SK-N-MC (cell line): ENCODE results near the gene ANTXR2.
A peak's percentile ranks its signal among the peaks of the same experiment; 100 is the strongest.
"Not testable (repeated sequence)": the region's sequence is repeated elsewhere in the genome, so short reads cannot be mapped to it uniquely, and the experiment has no call there.

Experiments
- DNase-seq: peaks from one replicate; pipeline ENCODE4 v3.0.0-alpha.2; 2011; ENCODE audit warnings: low read depth, low spot score
- H3K27ac ChIP-seq: fragments of 200-600 bp; sonication (generic); 2 replicates; pipeline ENCODE4 v1.5.1; 2016; ENCODE audit warnings: mixed run types
- H3K36me3 ChIP-seq: fragments of 200-600 bp; sonication (generic); 2 replicates; pipeline ENCODE4 v1.6.1; 2017; ENCODE audit warnings: antibody characterized with exemption, low read length, mixed read lengths; ENCODE audit not compliant: insufficient read depth
- H3K4me3 ChIP-seq: fragments of 200-600 bp; sonication (generic); 2 replicates; pipeline ENCODE4 v1.5.1; 2016
- H3K9ac ChIP-seq: fragments of 200-600 bp; sonication (generic); 2 replicates; pipeline ENCODE4 v1.8.0; 2017; ENCODE audit warnings: mixed run types, mixed read lengths; ENCODE audit not compliant: insufficient read length
- H3K9me3 ChIP-seq: fragments of 200-600 bp; sonication (generic); 2 replicates; pipeline ENCODE4 v1.6.1; 2017; ENCODE audit warnings: low read depth, mild to moderate bottlenecking, antibody characterized with exemption, low read length, moderate library complexity, mixed read lengths
- EZH2 ChIP-seq: fragments of 200-600 bp; sonication (generic); IDR thresholded peaks from one replicate; pipeline ENCODE4 v1.6.1; 2017; ENCODE audit warnings: antibody characterized with exemption
- FOXP2 ChIP-seq: optimal IDR thresholded peaks from 2 replicates; pipeline ENCODE3; 2011; ENCODE audit warnings: mild to moderate bottlenecking, moderate library complexity; ENCODE audit not compliant: insufficient read depth; ENCODE audit errors: extremely low read length, control extremely low read depth
- POLR2AphosphoS5 ChIP-seq: IDR thresholded peaks from 2 replicates; pipeline ENCODE4 v1.6.1; 2012; ENCODE audit warnings: mild to moderate bottlenecking, low read depth, low read length, borderline replicate concordance

ANTXR2 gene

DNA sequence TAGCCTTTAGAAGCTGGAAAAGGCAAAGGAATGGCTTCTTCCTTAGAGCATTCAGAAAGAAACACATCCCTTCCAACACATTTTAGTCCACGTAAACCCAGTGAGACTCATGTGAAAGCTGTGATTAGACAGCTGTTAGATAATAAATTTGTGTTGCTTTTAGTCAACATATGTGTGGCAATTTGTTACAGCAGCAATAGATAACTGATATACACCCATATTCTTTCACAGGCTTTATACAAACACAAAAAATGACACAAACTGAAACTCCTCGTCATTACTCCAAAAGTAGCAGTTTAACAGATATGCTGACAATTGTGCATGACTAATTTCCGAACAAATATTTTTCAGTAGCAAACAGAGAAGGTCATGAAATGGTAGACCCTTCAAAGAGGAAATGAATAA lies 65.3 kb downstream of the ANTXR2 start:
- no peak for DNase-seq
- H3K9ac ChIP-seq: peak overlapping the region; percentile 47

DNA sequence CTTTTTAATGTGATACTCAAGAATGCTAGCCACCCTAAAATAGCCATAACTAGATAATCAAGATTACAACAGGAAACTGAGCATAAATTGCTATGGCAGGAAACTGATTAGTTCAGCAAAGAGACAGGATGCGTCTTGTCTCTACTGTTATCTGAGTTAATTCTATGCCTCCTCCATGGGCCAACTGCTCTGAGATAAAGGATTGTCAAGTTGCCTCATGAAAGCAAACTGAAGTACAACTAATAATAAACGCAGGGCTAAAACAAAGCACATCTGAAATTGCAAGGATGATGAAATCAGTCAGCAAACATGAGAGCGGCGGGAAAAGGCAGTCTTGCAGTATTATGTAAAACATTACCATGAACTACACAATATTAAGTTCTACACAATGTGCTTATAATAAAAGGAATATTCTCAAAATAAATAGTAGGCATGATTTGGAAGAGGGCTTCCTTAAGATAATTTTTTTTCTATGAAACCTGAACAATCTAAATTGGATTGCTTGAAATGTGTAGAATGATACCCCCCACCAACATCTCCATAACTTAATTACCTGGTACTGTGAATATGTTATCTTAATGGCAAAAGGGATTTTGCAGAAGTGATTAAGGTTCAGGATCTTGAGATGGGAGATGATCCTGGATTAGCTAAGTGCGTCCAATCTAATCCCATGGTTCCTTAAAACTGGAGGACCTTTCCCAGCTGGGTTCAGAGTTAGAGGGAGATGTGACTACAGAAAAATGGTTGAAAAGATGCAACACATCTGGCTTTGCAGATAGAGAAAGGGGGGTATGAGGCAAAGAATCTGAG lies 65.9 kb downstream of the ANTXR2 start:
- Histone ChIP-seq H3K27ac (peak overlapping the region; percentile 94), H3K36me3 (peaks cover 9% of the 10 kb centered on the region), H3K9me3 (no peaks in the 10 kb centered on the region), H3K4me3 (peak overlapping the region; percentile 64), H3K9ac (peak overlapping the region; percentile 47)
- peak; percentile 95 for DNase-seq
- TF ChIP-seq FOXP2 (peak; percentile 61), EZH2 (no peak), POLR2AphosphoS5 (peak; percentile 74; the same call in 1 of the 2 replicates)

More for the DNA sequence above, 65.3 kb downstream of the ANTXR2 start:
- no peaks in the 10 kb centered on the region for H3K9me3 ChIP-seq
- H3K4me3 ChIP-seq: peak overlapping the region; percentile 64
- peak overlapping the region; percentile 94 for H3K27ac ChIP-seq
- TF ChIP-seq FOXP2: no peak
- TF ChIP-seq POLR2AphosphoS5: no peak
- H3K36me3 ChIP-seq: peaks cover 9% of the 10 kb centered on the region

DNA sequence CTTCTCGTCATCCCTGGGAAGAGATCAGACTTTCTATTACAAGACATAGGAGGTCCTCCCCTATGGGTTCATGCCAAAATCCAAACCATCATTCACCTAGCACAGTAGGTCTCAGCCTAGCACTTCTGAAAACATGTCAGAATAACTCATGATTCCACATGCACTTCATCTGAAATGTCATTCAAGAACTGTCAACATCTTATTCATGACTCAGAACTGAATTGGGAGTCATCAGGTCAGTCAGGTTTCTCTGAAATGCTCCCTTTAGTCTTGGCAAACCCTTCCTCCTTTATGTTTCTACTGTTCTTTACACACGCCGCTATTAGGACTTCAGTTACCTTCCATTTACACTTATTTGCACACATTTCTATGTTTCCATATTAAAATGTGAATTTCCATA lies 67.2 kb downstream of the ANTXR2 start:
- H3K9me3 ChIP-seq: no peaks in the 10 kb centered on the region
- no peak overlapping the region for H3K9ac ChIP-seq
- no peak for DNase-seq
- no peak overlapping the region; the same call in 1 of the 2 replicates for H3K4me3 ChIP-seq
- H3K36me3 ChIP-seq: peaks cover 9% of the 10 kb centered on the region
- TF ChIP-seq FOXP2: no peak
- TF ChIP-seq POLR2AphosphoS5: no peak
- no peak for TF ChIP-seq EZH2
- H3K27ac ChIP-seq: peak overlapping the region; percentile 94

DNA sequence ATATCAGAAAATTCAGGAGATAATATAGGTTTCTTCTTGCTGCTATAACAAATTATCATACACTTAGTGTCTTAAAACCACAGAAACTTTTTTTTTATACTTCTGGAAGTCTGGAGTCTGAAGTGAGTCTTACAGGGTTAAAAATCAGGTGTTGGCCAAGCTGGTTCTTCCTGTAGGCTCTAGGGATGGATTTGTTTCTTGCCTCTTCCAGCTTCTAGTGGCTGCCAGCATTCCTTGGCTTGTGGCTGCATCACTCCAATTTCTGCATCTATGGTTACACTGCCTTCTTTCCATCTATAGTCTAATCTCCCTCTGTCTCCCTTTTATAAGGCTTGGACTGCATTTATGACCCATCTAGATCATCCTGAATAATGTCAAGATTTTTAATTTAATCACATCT lies 68.7 kb downstream of the ANTXR2 start:
- DNase-seq: no peak
- no peak for TF ChIP-seq POLR2AphosphoS5
- no peak for TF ChIP-seq FOXP2
- TF ChIP-seq EZH2: no peak
- peaks cover 9% of the 10 kb centered on the region for H3K36me3 ChIP-seq
- H3K9ac ChIP-seq: no peak overlapping the region
- H3K27ac ChIP-seq: no peak overlapping the region
- H3K4me3 ChIP-seq: no peak overlapping the region
- no peaks in the 10 kb centered on the region for H3K9me3 ChIP-seq

DNA sequence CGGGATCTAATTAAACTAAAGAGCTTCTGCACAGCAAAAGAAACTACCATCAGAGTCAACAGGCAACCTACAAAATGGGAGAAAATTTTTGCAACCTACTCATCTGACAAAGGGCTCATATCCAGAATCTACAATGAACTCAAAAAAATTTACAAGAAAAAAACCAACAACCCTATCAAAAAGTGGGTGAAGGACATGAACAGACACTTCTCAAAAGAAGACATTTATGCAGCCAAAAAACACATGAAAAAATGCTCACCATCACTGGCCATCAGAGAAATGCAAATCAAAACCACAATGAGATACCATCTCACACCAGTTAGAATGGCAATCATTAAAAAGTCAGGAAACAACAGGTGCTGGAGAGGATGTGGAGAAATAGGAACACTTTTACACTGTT lies 70.5 kb downstream of the ANTXR2 start:
- H3K9me3 ChIP-seq, H3K9ac ChIP-seq, H3K36me3 ChIP-seq, H3K4me3 ChIP-seq, DNase-seq, H3K27ac ChIP-seq: not testable (repeated sequence)

DNA sequence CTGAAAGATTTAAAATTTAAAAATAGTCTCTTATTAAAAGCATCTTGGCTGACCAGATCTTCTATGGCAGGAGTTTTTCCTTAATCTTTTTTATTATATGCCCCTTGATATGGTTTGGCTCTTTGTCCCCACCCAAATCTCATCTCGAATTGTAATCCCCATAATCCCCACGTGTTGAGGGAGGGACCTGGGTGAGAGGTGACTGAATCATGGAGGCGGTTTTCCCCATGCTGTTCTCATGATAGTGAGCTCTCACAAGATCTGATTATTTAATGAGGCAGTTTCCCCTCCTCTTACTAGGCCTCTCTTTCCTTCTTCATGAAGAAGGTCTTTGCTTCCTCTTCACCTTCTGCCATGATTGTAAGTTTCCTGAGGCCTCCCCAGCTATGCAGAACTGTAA lies 74.0 kb downstream of the ANTXR2 start:
- H3K36me3 ChIP-seq, H3K4me3 ChIP-seq, H3K27ac ChIP-seq, H3K9ac ChIP-seq, DNase-seq, H3K9me3 ChIP-seq: not testable (repeated sequence)

DNA sequence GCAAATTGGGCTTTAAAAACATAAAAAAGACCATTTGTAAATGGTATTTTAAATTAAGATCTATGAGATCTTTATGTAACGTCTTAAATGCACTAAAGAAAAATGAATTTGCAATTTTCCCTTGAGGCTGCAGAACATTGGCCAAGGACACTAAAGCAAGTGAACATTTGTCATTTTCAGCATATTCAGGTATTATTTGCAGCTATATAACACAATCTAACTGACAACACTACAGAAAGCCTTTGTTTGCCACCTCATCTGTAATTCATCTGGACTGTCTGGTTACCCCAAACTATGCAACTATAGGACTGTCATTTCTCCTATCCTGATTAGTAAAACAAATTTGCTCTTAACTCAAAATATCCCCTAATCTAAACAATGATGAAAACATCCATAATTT lies 74.8 kb downstream of the ANTXR2 start:
- Histone ChIP-seq H3K9ac (no peak overlapping the region), H3K4me3 (no peak overlapping the region), H3K36me3 (no peaks in the 10 kb centered on the region), H3K27ac (no peak overlapping the region), H3K9me3 (no peaks in the 10 kb centered on the region)
- no peak for DNase-seq
- no peak for TF ChIP-seq EZH2
- no peak for TF ChIP-seq POLR2AphosphoS5
- no peak for TF ChIP-seq FOXP2

DNA sequence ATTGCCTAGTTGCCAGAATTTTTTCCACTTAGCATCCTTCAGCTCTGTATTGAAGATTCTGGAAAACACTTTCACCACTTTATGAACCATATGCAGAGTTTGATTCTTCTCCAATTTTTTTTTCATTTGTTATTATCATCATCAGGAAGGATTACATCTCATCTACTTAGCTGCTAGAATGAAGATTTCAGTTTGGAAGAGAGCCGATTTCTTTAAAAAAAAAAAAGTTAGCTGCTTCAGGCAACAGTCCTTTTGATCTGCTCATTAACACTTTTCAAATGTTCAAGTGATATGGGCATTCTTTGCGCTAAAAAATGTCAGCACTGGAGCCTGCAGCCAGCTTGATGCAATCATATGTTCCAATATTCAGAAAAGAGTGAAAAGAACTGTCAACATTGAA lies 76.2 kb downstream of the ANTXR2 start:
- Histone ChIP-seq H3K9me3 (no peaks in the 10 kb centered on the region), H3K36me3 (no peaks in the 10 kb centered on the region), H3K27ac (no peak overlapping the region), H3K9ac (no peak overlapping the region), H3K4me3 (no peak overlapping the region)
- TF ChIP-seq EZH2 (no peak), FOXP2 (no peak), POLR2AphosphoS5 (no peak)
- DNase-seq: no peak

DNA sequence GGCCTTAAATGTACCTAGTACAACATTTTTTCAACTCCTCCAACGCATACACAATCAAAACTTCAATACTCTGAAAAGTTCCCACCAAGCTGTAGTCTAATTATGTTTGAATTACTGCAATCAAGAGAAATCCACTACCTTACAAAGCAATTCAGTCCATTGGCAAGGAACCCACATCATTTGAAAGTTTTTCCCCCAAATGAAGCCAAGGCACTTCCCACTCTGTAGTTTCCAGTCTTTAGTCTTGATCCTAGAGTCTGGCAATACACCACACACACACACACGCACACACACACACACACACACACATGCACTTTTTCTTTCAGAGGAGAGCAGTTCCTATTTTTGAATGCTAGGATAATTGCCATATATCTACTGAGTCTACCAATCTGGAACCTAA lies 79.6 kb downstream of the ANTXR2 start:
- no peak overlapping the region for H3K9ac ChIP-seq
- H3K4me3 ChIP-seq: no peak overlapping the region
- no peak for DNase-seq
- no peaks in the 10 kb centered on the region for H3K36me3 ChIP-seq
- H3K9me3 ChIP-seq: no peaks in the 10 kb centered on the region
- no peak for TF ChIP-seq FOXP2
- H3K27ac ChIP-seq: no peak overlapping the region

DNA sequence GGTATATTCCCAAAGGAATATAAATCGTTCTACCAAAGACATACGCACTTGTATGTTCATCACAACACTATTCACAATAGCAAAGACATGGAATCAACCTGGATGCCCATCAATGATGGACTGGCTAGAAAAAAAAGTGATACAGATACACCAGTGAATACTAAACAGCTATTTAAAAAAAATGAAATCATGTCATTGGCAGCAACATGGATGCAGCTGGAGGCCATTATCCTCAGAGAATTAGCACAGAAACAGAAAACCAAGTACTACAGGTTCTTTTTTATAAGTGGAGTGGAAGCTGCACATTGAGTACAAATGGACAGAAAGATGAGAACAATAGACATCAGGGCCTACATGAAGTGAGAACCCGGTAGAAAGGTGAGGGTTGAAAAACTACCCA lies 81.4 kb downstream of the ANTXR2 start:
- no peak overlapping the region for H3K9ac ChIP-seq
- no peak overlapping the region for H3K4me3 ChIP-seq
- H3K9me3 ChIP-seq: no peaks in the 10 kb centered on the region
- no peak for DNase-seq
- H3K36me3 ChIP-seq: no peaks in the 10 kb centered on the region
- no peak overlapping the region for H3K27ac ChIP-seq
- no peak for TF ChIP-seq FOXP2
- no peak for TF ChIP-seq POLR2AphosphoS5
- no peak for TF ChIP-seq EZH2

DNA sequence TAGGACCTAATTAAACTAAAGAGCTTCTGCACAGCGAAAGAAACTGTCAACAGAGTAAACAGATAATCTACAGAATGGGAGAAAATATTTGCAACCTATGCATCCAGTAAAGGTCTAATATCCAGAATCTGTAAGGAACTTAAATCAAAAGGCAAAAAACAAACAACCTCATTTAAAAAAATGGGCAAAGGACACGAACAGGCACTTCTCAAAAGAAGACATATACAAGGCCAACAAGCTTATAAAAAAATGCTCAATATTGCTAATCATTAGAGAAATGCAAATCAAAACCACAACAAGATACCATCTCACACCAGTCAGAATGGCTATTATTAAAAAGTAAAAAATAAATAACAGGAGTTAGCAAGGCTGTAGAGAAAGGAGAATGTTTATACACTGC lies 81.9 kb downstream of the ANTXR2 start:
- not testable (repeated sequence) for DNase-seq, H3K36me3 ChIP-seq, H3K9ac ChIP-seq, H3K27ac ChIP-seq, H3K4me3 ChIP-seq, H3K9me3 ChIP-seq
